Subcutaneous abdominal adipose tissue (tissue), 5 donors: ENCODE measurements around the gene PITPNM3.

ENCODE experiments used
- H3K27ac ChIP-seq: one replicate; pipeline ENCODE4 v1.7.0; 2013; ENCODE audit warnings: low read depth, mild to moderate bottlenecking, inconsistent platforms, low read length, moderate library complexity
- H3K27me3 ChIP-seq, 5 donors: one replicate each; pipeline ENCODE4 v1.7.0; 2013; ENCODE audit warnings: low read length in 5 of 5, inconsistent platforms in 1 of 5; ENCODE audit not compliant: control insufficient read depth in 5 of 5, insufficient read depth in 4 of 5
- H3K36me3 ChIP-seq, 5 donors: one replicate each; pipeline ENCODE4 v1.7.0; 2013; ENCODE audit warnings: low read length in 5 of 5; ENCODE audit not compliant: control insufficient read depth in 5 of 5, insufficient read depth in 5 of 5
- H3K4me1 ChIP-seq, 5 donors: one replicate each; pipeline ENCODE4 v1.7.0; 2013; ENCODE audit warnings: low read length in 5 of 5, mild to moderate bottlenecking in 3 of 5, moderate library complexity in 1 of 5; ENCODE audit not compliant: control insufficient read depth in 5 of 5, insufficient read depth in 5 of 5
- H3K4me3 ChIP-seq, 5 donors: one replicate each; pipeline ENCODE4 v1.7.0; 2013; ENCODE audit warnings: low read length in 5 of 5, low read depth in 1 of 5
- H3K9ac ChIP-seq, 5 donors: one replicate each; pipeline ENCODE4 v1.7.0; 2013; ENCODE audit warnings: low read length in 5 of 5, mild to moderate bottlenecking in 4 of 5, moderate library complexity in 3 of 5
- H3K9me3 ChIP-seq, 5 donors: one replicate each; pipeline ENCODE4 v1.7.0; 2013; ENCODE audit warnings: low read length in 5 of 5; ENCODE audit not compliant: control insufficient read depth in 5 of 5
- donor health status: healthy.
- donor health status: healthy.
- donor health status: healthy.
- donor health status: healthy.
- donor health status: healthy.

PITPNM3 gene

GRCh38 chr17:6507535-6507934, 48.8 kb downstream of the PITPNM3 start:
- no peak overlapping the region for H3K27ac ChIP-seq
- no peaks in the 10 kb centered on the region for H3K9me3 ChIP-seq
- H3K27me3 ChIP-seq: peaks cover 0 to 5% (median 0%) of the 10 kb centered on the region in 5 donors
- H3K4me1 ChIP-seq: peaks cover 0 to 19% (median 14%) of the 10 kb centered on the region in 5 donors
- H3K36me3 ChIP-seq: no peaks in the 10 kb centered on the region
- H3K9ac ChIP-seq: no peak overlapping the region
- no peak overlapping the region for H3K4me3 ChIP-seq

DNA sequence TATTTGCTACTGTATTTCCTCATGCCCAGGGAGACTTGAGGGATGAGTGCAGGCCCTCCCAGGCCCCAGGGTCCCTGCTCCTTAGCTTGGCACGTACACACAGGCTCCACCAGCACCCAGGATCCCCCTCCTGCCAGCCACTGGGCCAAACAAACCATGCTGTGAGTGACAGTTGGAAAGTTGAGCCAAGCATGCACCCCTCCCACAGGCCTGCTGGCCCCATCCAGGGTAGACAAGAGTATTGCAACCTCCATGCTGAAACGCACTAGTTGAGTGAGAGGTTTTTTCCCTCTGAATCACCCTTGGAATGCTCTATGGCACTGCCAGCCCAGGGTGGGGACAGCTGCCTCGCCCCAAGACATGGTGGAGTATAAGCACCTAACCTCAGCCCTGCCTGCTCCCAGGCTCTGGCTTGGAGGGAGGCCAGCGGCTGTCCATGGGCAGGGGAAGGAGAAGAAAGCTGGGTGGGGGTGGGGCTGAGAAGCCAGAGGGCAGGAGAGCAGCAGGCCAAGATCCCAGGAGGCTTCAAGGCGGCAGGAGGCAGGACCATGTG, 49.6 kb downstream of the PITPNM3 start:
- H3K9me3 ChIP-seq: no peaks in the 10 kb centered on the region
- peaks cover 0 to 19% (median 14%) of the 10 kb centered on the region in 5 donors for H3K4me1 ChIP-seq
- H3K36me3 ChIP-seq: no peaks in the 10 kb centered on the region
- no peak overlapping the region for H3K27ac ChIP-seq
- H3K4me3 ChIP-seq: no peak overlapping the region
- no peak overlapping the region for H3K9ac ChIP-seq
- H3K27me3 ChIP-seq: peaks cover 0 to 5% (median 0%) of the 10 kb centered on the region in 5 donors

DNA sequence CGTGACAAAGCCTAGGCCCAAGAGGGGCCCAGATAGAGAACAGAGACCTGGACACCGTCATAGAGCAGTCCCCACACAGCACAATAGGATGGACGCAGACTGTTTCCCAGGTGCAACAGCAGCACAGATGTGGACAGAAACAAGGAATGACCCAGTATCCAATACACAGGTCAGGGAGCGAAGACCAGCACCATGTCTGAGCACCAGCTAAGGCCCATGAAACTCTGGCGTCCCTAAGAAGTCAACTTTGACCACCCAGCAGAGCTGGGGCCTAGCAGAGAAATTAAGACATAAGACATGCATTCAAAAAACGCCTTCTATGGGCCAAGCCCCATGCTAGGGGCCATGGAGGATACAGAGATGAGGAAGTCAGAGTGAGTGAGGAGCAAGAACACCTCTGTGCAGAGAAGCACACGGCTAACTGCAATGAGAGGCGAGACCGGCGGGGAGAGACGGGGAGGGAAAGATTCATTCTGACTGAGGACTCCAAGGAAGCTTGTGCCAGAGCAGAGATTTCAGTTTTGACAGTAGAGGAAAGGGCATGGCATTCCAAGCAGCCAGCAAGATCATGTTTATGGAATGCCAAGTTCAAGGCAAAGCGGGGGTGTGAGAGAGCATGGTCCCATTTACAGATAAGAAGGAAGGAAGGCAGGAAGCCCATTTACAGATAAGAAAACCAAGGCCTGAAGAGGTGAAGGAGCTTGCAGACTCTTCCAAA, 50.8 kb downstream of the PITPNM3 start:
- H3K27ac ChIP-seq: no peak overlapping the region
- peak overlapping the region in 1 of 5 donors; percentile 14 for H3K9ac ChIP-seq
- no peak overlapping the region for H3K4me3 ChIP-seq
- no peaks in the 10 kb centered on the region for H3K36me3 ChIP-seq
- no peaks in the 10 kb centered on the region for H3K9me3 ChIP-seq
- H3K27me3 ChIP-seq: peaks cover 0 to 4% (median 0%) of the 10 kb centered on the region in 5 donors
- H3K4me1 ChIP-seq: peaks cover 0 to 19% (median 14%) of the 10 kb centered on the region in 5 donors

- H3K4me1 ChIP-seq: peaks cover 0 to 19% (median 14%) of the 10 kb centered on the region in 5 donors
- peaks cover 0 to 3% (median 0%) of the 10 kb centered on the region in 5 donors for H3K27me3 ChIP-seq
- no peak overlapping the region for H3K4me3 ChIP-seq
- no peak overlapping the region for H3K9ac ChIP-seq
- no peaks in the 10 kb centered on the region for H3K36me3 ChIP-seq
- no peak overlapping the region for H3K27ac ChIP-seq
- H3K9me3 ChIP-seq: no peaks in the 10 kb centered on the region
These were observed 52.6 kb downstream of the PITPNM3 start for GRCh38 chr17:6503641-6504195.

DNA sequence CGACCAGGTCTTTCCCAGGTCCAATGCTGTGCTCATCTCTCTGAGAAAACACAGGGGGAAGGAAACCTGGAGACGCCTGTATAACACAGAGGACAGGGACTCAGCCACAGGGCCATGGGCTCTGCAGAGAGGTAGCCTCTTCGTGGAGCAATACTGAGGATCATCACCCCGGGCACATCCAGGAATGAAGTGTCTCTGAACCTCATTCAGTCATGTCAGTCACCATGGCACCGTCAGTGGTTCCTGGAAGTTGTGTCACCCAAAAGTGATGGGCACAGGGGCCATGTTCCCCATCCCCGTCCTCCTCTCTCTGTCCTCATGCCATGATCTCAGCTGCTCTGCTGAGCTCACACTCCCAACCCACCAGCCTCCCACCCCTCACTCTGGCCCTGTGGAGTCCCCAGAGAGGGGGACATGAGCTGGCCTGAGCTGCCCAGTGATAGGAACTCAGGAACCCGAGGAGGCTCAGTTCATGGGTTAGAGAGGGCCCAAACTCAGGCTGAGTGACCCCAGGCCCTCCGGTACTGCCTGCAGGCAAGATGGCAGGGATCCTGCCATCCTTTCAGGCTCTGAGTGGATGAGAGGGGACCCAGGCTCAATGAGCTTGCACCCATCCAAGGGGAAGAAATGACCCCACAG, 53.4 kb downstream of the PITPNM3 start:
- peaks cover 0 to 9% (median 2%) of the 10 kb centered on the region in 5 donors for H3K27me3 ChIP-seq
- no peaks in the 10 kb centered on the region for H3K9me3 ChIP-seq
- H3K4me1 ChIP-seq: peaks cover 0 to 19% (median 13%) of the 10 kb centered on the region in 5 donors
- H3K36me3 ChIP-seq: no peaks in the 10 kb centered on the region
- no peak overlapping the region for H3K27ac ChIP-seq
- no peak overlapping the region for H3K4me3 ChIP-seq
- H3K9ac ChIP-seq: no peak overlapping the region

GRCh38 chr17:6502142-6502541, 54.2 kb downstream of the PITPNM3 start:
- Histone ChIP-seq H3K36me3 (no peaks in the 10 kb centered on the region), H3K27ac (no peak overlapping the region), H3K9ac (no peak overlapping the region), H3K4me1 (peaks cover 0 to 27% (median 21%) of the 10 kb centered on the region in 5 donors), H3K27me3 (peaks cover 2 to 13% (median 10%) of the 10 kb centered on the region in 5 donors), H3K4me3 (no peak overlapping the region), H3K9me3 (no peaks in the 10 kb centered on the region)

GRCh38 chr17:6501359-6501758, 55.0 kb downstream of the PITPNM3 start:
- peaks cover 0 to 23% (median 19%) of the 10 kb centered on the region in 5 donors for H3K4me1 ChIP-seq
- no peaks in the 10 kb centered on the region for H3K9me3 ChIP-seq
- no peak overlapping the region for H3K9ac ChIP-seq
- H3K4me3 ChIP-seq: no peak overlapping the region
- H3K27me3 ChIP-seq: peaks cover 3 to 18% (median 16%) of the 10 kb centered on the region in 5 donors
- no peak overlapping the region for H3K27ac ChIP-seq
- H3K36me3 ChIP-seq: no peaks in the 10 kb centered on the region

DNA sequence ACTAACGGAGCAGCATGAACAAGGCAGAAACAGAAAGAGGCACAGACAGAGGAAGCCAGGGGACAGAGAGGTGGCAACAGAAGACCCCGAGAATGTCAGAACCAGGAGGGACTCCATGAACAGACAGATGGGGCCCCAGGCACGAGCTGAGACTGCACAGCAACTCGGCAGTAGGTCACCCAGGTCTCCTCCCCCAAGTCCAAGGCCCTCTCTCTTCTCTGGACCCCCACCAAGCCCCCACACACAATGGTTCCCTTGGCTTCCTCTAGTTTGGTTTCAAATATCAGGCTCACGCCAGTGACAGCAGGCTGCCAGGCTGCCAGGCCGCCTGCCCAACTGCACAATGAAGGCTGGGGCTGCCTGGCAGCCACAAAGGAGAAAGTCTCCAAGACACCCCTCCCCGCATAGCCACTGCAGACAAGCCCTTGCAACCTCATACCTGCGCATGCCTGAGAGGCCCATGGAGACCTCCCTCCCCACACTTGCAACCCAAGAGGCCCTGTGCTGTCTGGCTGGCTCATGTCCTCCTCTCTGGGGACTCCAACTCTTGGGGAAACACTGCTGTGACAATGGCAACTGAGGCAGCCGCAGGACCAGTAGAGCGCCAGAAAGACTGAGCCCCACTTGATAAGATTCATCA, 57.3 kb downstream of the PITPNM3 start:
- no peaks in the 10 kb centered on the region for H3K9me3 ChIP-seq
- H3K27ac ChIP-seq: no peak overlapping the region
- H3K4me1 ChIP-seq: peaks cover 0 to 24% (median 8%) of the 10 kb centered on the region in 5 donors
- peaks cover 5 to 27% (median 26%) of the 10 kb centered on the region in 5 donors for H3K27me3 ChIP-seq
- H3K36me3 ChIP-seq: no peaks in the 10 kb centered on the region
- H3K9ac ChIP-seq: no peak overlapping the region
- no peak overlapping the region for H3K4me3 ChIP-seq

GRCh38 chr17:6498356-6498755, 58.0 kb downstream of the PITPNM3 start:
- H3K4me3 ChIP-seq: no peak overlapping the region
- H3K9ac ChIP-seq: no peak overlapping the region
- H3K27ac ChIP-seq: no peak overlapping the region
- no peaks in the 10 kb centered on the region for H3K9me3 ChIP-seq
- H3K27me3 ChIP-seq: peaks cover 5 to 27% (median 26%) of the 10 kb centered on the region in 5 donors
- H3K4me1 ChIP-seq: peaks cover 0 to 24% (median 8%) of the 10 kb centered on the region in 5 donors
- H3K36me3 ChIP-seq: no peaks in the 10 kb centered on the region
